Urothelium cell line (cell line): ENCODE measurements around the gene CREG2.

ENCODE experiments used
- DNase-seq: peaks from one replicate; pipeline ENCODE4 v3.0.0; 2011; ENCODE audit warnings: low spot score, mixed read lengths
- FAIRE-seq: peaks from 2 replicates; lab custom pipeline; 2011; peaks lifted over from hg19 to GRCh38; lab: Jason Lieb, UNC

Gene CREG2

GRCh38 chr2:101410114-101410513, 22.8 kb upstream of the CREG2 start:
- FAIRE-seq (peak; percentile 95), DNase-seq (no peak)

GRCh38 chr2:101409699-101410098, 22.4 kb upstream of the CREG2 start:
- FAIRE-seq (no peak), DNase-seq (no peak)

- DNase-seq (no peak), FAIRE-seq (no peak)
These were observed 21.6 kb upstream of the CREG2 start for GRCh38 chr2:101408925-101409324.

- DNase-seq (no peak), FAIRE-seq (no peak)
These were observed 18.1 kb upstream of the CREG2 start for GRCh38 chr2:101405351-101405899.

GRCh38 chr2:101403745-101404144, 16.4 kb upstream of the CREG2 start:
- no peak for DNase-seq

GRCh38 chr2:101402630-101403029, 15.3 kb upstream of the CREG2 start:
- FAIRE-seq = no peak
- no peak for DNase-seq

More at GRCh38 chr2:101403745-101404144, 16.4 kb upstream of the CREG2 start:
- FAIRE-seq = no peak

- no peak for FAIRE-seq
- DNase-seq = no peak
These were observed 14.6 kb upstream of the CREG2 start for GRCh38 chr2:101401906-101402305.

- FAIRE-seq (no peak), DNase-seq (no peak)
These were observed 14.0 kb upstream of the CREG2 start for GRCh38 chr2:101401326-101401665.

- no peak for FAIRE-seq
- no peak for DNase-seq
These were observed 13.4 kb upstream of the CREG2 start for GRCh38 chr2:101400506-101401325.

GRCh38 chr2:101400048-101400447, 12.7 kb upstream of the CREG2 start:
- DNase-seq = no peak
- FAIRE-seq = no peak

GRCh38 chr2:101399021-101399799, 11.9 kb upstream of the CREG2 start:
- FAIRE-seq (no peak), DNase-seq (no peak)

- FAIRE-seq = no peak
- no peak for DNase-seq
These were observed 11.0 kb upstream of the CREG2 start for GRCh38 chr2:101398116-101398821.

- DNase-seq = peak; percentile 73
- FAIRE-seq = no peak
These were observed 9.0 kb upstream of the CREG2 start for GRCh38 chr2:101396316-101396717.

GRCh38 chr2:101395545-101396315, 8.4 kb upstream of the CREG2 start:
- no peak for FAIRE-seq
- DNase-seq = no peak

GRCh38 chr2:101388232-101388631, 929 bp upstream of the CREG2 start:
- DNase-seq (no peak), FAIRE-seq (no peak)

- DNase-seq (no peak), FAIRE-seq (no peak)
These were observed 628 bp downstream of the CREG2 start for GRCh38 chr2:101386599-101387150.

GRCh38 chr2:101383016-101383541, 4.2 kb downstream of the CREG2 start:
- FAIRE-seq (no peak), DNase-seq (no peak)

- FAIRE-seq (no peak), DNase-seq (no peak)
These were observed 4.9 kb downstream of the CREG2 start for GRCh38 chr2:101382442-101382841.

- FAIRE-seq = no peak
- peak; percentile 88 for DNase-seq
These were observed 6.9 kb downstream of the CREG2 start for GRCh38 chr2:101380376-101380775.

- DNase-seq = no peak
- FAIRE-seq = no peak
These were observed 8.2 kb downstream of the CREG2 start for GRCh38 chr2:101379091-101379490.
